GM23338 (cell line): ENCODE measurements around the gene IMMP2L. TPM values are rescaled to one million over a fixed set of nuclear protein-coding genes. Genes with fewer than 3 reads are reported as not detected.

ENCODE experiments used
- ATAC-seq: fragments of 200-7000 bp; cut with Tn5 transposase; 3 replicates; pipeline ENCODE4 v1.9.1; 2020
- DNase-seq: peaks from one replicate; pipeline ENCODE4 v3.0.0-alpha.2; 2015; ENCODE audit warnings: low spot score
- H2AFZ ChIP-seq: fragments of 200-600 bp; sonication (generic); 2 replicates; pipeline ENCODE4 v1.8.0; 2016; ENCODE audit warnings: antibody characterized with exemption, mild to moderate bottlenecking, moderate library complexity
- H3F3A ChIP-seq: fragments of 200-600 bp; sonication (generic); replicated peaks from 2 replicates; pipeline ENCODE4 v1.8.0; 2017; ENCODE audit warnings: antibody characterized with exemption, mixed run types, low read depth
- H3K27ac ChIP-seq: fragments of 200-600 bp; sonication (generic); 2 replicates; pipeline ENCODE4 v1.6.1; 2016; ENCODE audit warnings: low read depth
- H3K27me3 ChIP-seq: fragments of 200-600 bp; sonication (generic); 2 replicates; pipeline ENCODE4 v1.8.0; 2016; ENCODE audit warnings: mild to moderate bottlenecking, mixed run types, moderate library complexity; ENCODE audit not compliant: insufficient read depth
- H3K36me3 ChIP-seq: fragments of 200-600 bp; sonication (generic); 2 replicates; pipeline ENCODE4 v1.8.0; 2016; ENCODE audit warnings: mild to moderate bottlenecking; ENCODE audit not compliant: insufficient read depth
- H3K4me1 ChIP-seq: fragments of 200-600 bp; sonication (generic); 2 replicates; pipeline ENCODE4 v1.8.0; 2016; ENCODE audit warnings: mild to moderate bottlenecking, moderate library complexity; ENCODE audit not compliant: insufficient read depth
- H3K4me2 ChIP-seq: fragments of 200-600 bp; sonication (generic); 2 replicates; pipeline ENCODE4 v1.7.1; 2017; ENCODE audit warnings: mixed run types
- H3K4me3 ChIP-seq: fragments of 200-600 bp; sonication (generic); 2 replicates; pipeline ENCODE4 v1.6.1; 2016; ENCODE audit warnings: mixed run types
- H3K79me2 ChIP-seq: fragments of 200-600 bp; sonication (generic); replicated peaks from 2 replicates; pipeline ENCODE4 v1.8.0; 2017; ENCODE audit warnings: mild to moderate bottlenecking; ENCODE audit not compliant: insufficient read depth
- H3K9me2 ChIP-seq: fragments of 200-600 bp; sonication (generic); 2 replicates; pipeline ENCODE4 v1.8.0; 2017; ENCODE audit not compliant: insufficient read depth
- H4K20me1 ChIP-seq: fragments of 200-600 bp; sonication (generic); replicated peaks from 2 replicates; pipeline ENCODE4 v1.8.0; 2017; ENCODE audit warnings: mild to moderate bottlenecking; ENCODE audit not compliant: insufficient read depth
- H3K27ac Mint-ChIP-seq: 2 replicates; pipeline ENCODE4 v1.8.0; 2020; ENCODE audit warnings: inconsistent platforms, mild to moderate bottlenecking, moderate library complexity, mixed read lengths
- H3K27me3 Mint-ChIP-seq: 3 replicates; pipeline ENCODE4 v1.8.0; 2022; ENCODE audit warnings: low read depth, mild to moderate bottlenecking, moderate library complexity, mixed read lengths, inconsistent platforms; ENCODE audit not compliant: insufficient read depth, poor library complexity
- H3K36me3 Mint-ChIP-seq: 3 replicates; pipeline ENCODE4 v1.8.0; 2021; ENCODE audit warnings: low read depth, mild to moderate bottlenecking, inconsistent platforms, moderate library complexity, mixed read lengths
- H3K4me1 Mint-ChIP-seq: 3 replicates; pipeline ENCODE4 v1.8.0; 2020; ENCODE audit warnings: mild to moderate bottlenecking, inconsistent platforms, mixed read lengths
- H3K4me3 Mint-ChIP-seq: 3 replicates; pipeline ENCODE4 v1.8.0; 2021; ENCODE audit warnings: moderate library complexity, mild to moderate bottlenecking, inconsistent platforms, mixed read lengths
- H3K9me3 Mint-ChIP-seq: 3 replicates; pipeline ENCODE4 v1.8.0; 2020; ENCODE audit warnings: moderate library complexity, mild to moderate bottlenecking, inconsistent platforms, mixed read lengths
- CREB1 ChIP-seq: fragments of 250-450 bp; sonication (Bioruptor Pico); IDR thresholded peaks from 2 replicates; pipeline ENCODE4 v1.5.0; 2020; ENCODE audit warnings: low read depth, mild to moderate bottlenecking, moderate library complexity
- CTCF ChIP-seq, 2 experiments: fragments of 200-600 bp in 1 of 2; sonication (generic) in 1 of 2; conservative IDR thresholded peaks; 2 replicates each; pipeline versions ENCODE4 v1.5.1 to v1.6.1; 2016 to 2017; ENCODE audit warnings: antibody characterized with exemption in 2 of 2, low read depth in 2 of 2, mild to moderate bottlenecking in 2 of 2, moderate library complexity in 1 of 2
- ETS1 ChIP-seq: IDR thresholded peaks from 2 replicates; pipeline ENCODE4 v1.6.1; 2016; ENCODE audit warnings: antibody characterized with exemption
- EZH2 ChIP-seq: fragments of 200-600 bp; sonication (generic); IDR thresholded peaks from one replicate; pipeline ENCODE4 v1.8.0; 2017; ENCODE audit warnings: antibody characterized with exemption, mild to moderate bottlenecking, low read depth; ENCODE audit not compliant: unreplicated experiment
- EZH2phosphoT487 ChIP-seq: fragments of 200-600 bp; sonication (generic); IDR thresholded peaks from one replicate; pipeline ENCODE4 v1.8.1; 2018; ENCODE audit warnings: antibody characterized with exemption; ENCODE audit not compliant: unreplicated experiment
- JUNB ChIP-seq: IDR thresholded peaks from one replicate; pipeline ENCODE4 v1.6.1; 2016; ENCODE audit warnings: antibody characterized with exemption; ENCODE audit not compliant: unreplicated experiment
- NANOG ChIP-seq: IDR thresholded peaks from 2 replicates; pipeline ENCODE4 v1.6.1; 2016; ENCODE audit warnings: antibody characterized with exemption, borderline replicate concordance
- POLR2AphosphoS5 ChIP-seq: IDR thresholded peaks from 2 replicates; pipeline ENCODE4 v1.6.1; 2016; ENCODE audit warnings: antibody characterized with exemption, low read depth
- REST ChIP-seq: IDR thresholded peaks from one replicate; pipeline ENCODE4 v1.6.1; 2018; ENCODE audit warnings: antibody characterized with exemption; ENCODE audit not compliant: unreplicated experiment
- STAT1 ChIP-seq: IDR thresholded peaks from one replicate; pipeline ENCODE4 v1.6.1; 2016; ENCODE audit warnings: antibody characterized with exemption; ENCODE audit not compliant: unreplicated experiment
- ZNF114 ChIP-seq: fragments of 250-450 bp; sonication (Bioruptor Pico); IDR thresholded peaks from 2 replicates; pipeline ENCODE4 v1.5.0; 2020; ENCODE audit warnings: mild to moderate bottlenecking, moderate library complexity
- ZNF331 ChIP-seq: fragments of 250-450 bp; sonication (Bioruptor Pico); IDR thresholded peaks from 2 replicates; pipeline ENCODE4 v1.5.0; 2020; ENCODE audit warnings: low read depth, mild to moderate bottlenecking, moderate library complexity
- ZNF462 ChIP-seq: fragments of 250-450 bp; sonication (Bioruptor Pico); IDR thresholded peaks from 2 replicates; pipeline ENCODE4 v1.5.0; 2020; ENCODE audit warnings: mild to moderate bottlenecking, moderate library complexity
- polyA plus RNA-seq: library from polyadenylated mRNA; unstranded; fragments of >200 nt; fragmentation: Nextera tagmentation; extraction: Ambion mirVana; gene quantifications from 2 replicates; pipeline ENCODE4 v1.2.1, GENCODE V29; 2016
- total RNA-seq: library from RNA; depleted of rRNA; stranded (reverse); fragments of >200 nt; shearing (Covaris generic); gene quantifications from 2 replicates; pipeline ENCODE4 v1.2.3, GENCODE V29; 2014

IMMP2L gene
- total and polyA plus RNA-seq, 2 experiments from 2014 or later, result 7.3 to 14.0 TPM

GRCh38 chr7:111368381-111369065 lies 193.8 kb downstream of the IMMP2L start:
- H3K27ac Mint-ChIP-seq, result no peak overlapping the region
- ATAC-seq, result no peak
- Histone ChIP-seq H3K36me3 (no peaks in the 10 kb centered on the region), H4K20me1 (no peaks in the 10 kb centered on the region), H3K27ac (no peak overlapping the region), H3K9me2 (no peaks in the 10 kb centered on the region), H3K4me1 (peaks cover 6% of the 10 kb centered on the region; the same call in 1 of the 2 replicates), H3K4me2 (no peak overlapping the region), H3F3A (no peaks in the 10 kb centered on the region), H3K79me2 (no peaks in the 10 kb centered on the region), H3K27me3 (no peaks in the 10 kb centered on the region), H3K4me3 (no peak overlapping the region), H2AFZ (no peak overlapping the region)
- H3K4me3 Mint-ChIP-seq, result no peak overlapping the region
- H3K4me1 Mint-ChIP-seq, result peaks cover 5% of the 10 kb centered on the region
- DNase-seq, result no peak
- no peaks in the 10 kb centered on the region for H3K27me3 Mint-ChIP-seq
- H3K36me3 Mint-ChIP-seq, result no peaks in the 10 kb centered on the region
- TF ChIP-seq ZNF114 (CRISPR knock-in tag) (no peak), CTCF (conservative IDR thresholded peaks at IDR 0.05; ENCODE audit: low read depth in 2 of 2) (no peak), REST (no peak), ZNF331 (CRISPR knock-in tag) (no peak), STAT1 (no peak), ZNF462 (CRISPR knock-in tag) (no peak), CREB1 (CRISPR knock-in tag) (no peak), NANOG (no peak), POLR2AphosphoS5 (no peak), EZH2phosphoT487 (no peak), ETS1 (no peak), JUNB (no peak), EZH2 (no peak)
- no peaks in the 10 kb centered on the region for H3K9me3 Mint-ChIP-seq
